GM23338 (cell line): ENCODE data around the gene COL16A1.

Source experiments
- CREB1 ChIP-seq: fragments of 250-450 bp; sonication (Bioruptor Pico); IDR thresholded peaks from 2 replicates; pipeline ENCODE4 v1.5.0; 2020; ENCODE audit warnings: low read depth, mild to moderate bottlenecking, moderate library complexity
- CTCF ChIP-seq, 2 experiments: fragments of 200-600 bp in 1 of 2; sonication (generic) in 1 of 2; conservative IDR thresholded peaks; 2 replicates each; pipeline versions ENCODE4 v1.5.1 to v1.6.1; 2016 to 2017; ENCODE audit warnings: antibody characterized with exemption in 2 of 2, low read depth in 2 of 2, mild to moderate bottlenecking in 2 of 2, moderate library complexity in 1 of 2
- ETS1 ChIP-seq: IDR thresholded peaks from 2 replicates; pipeline ENCODE4 v1.6.1; 2016; ENCODE audit warnings: antibody characterized with exemption
- EZH2 ChIP-seq: fragments of 200-600 bp; sonication (generic); IDR thresholded peaks from one replicate; pipeline ENCODE4 v1.8.0; 2017; ENCODE audit warnings: antibody characterized with exemption, mild to moderate bottlenecking, low read depth; ENCODE audit not compliant: unreplicated experiment
- EZH2phosphoT487 ChIP-seq: fragments of 200-600 bp; sonication (generic); IDR thresholded peaks from one replicate; pipeline ENCODE4 v1.8.1; 2018; ENCODE audit warnings: antibody characterized with exemption; ENCODE audit not compliant: unreplicated experiment
- JUNB ChIP-seq: IDR thresholded peaks from one replicate; pipeline ENCODE4 v1.6.1; 2016; ENCODE audit warnings: antibody characterized with exemption; ENCODE audit not compliant: unreplicated experiment
- POLR2AphosphoS5 ChIP-seq: IDR thresholded peaks from 2 replicates; pipeline ENCODE4 v1.6.1; 2016; ENCODE audit warnings: antibody characterized with exemption, low read depth
- REST ChIP-seq: IDR thresholded peaks from one replicate; pipeline ENCODE4 v1.6.1; 2018; ENCODE audit warnings: antibody characterized with exemption; ENCODE audit not compliant: unreplicated experiment
- ZNF331 ChIP-seq: fragments of 250-450 bp; sonication (Bioruptor Pico); IDR thresholded peaks from 2 replicates; pipeline ENCODE4 v1.5.0; 2020; ENCODE audit warnings: low read depth, mild to moderate bottlenecking, moderate library complexity

- TF ChIP-seq CTCF (conservative IDR thresholded peaks at IDR 0.05; ENCODE audit: low read depth in 2 of 2) (peak; percentile 17 to 53; a peak in 3 of 4 replicates), EZH2 (no peak), CREB1 (CRISPR knock-in tag) (no peak), REST (no peak), EZH2phosphoT487 (no peak), POLR2AphosphoS5 (no peak), ZNF331 (CRISPR knock-in tag) (no peak), ETS1 (no peak), JUNB (no peak)
Measured at GRCh38 chr1:31679676-31680230, 24.1 kb downstream of the COL16A1 start.
